DND-41 (cell line): ENCODE data around the gene ZKSCAN8.
A peak's percentile ranks its signal among the peaks of the same experiment; 100 is the strongest.

ENCODE experiments used
- ATAC-seq: fragments of 200-7000 bp; cut with Tn5 transposase; 3 replicates; pipeline ENCODE4 v1.9.1; 2021; ENCODE audit warnings: low read depth; ENCODE audit not compliant: insufficient read depth
- DNase-seq: peaks from one replicate; pipeline ENCODE4 v3.0.0-alpha.2; 2020
- H2AFZ ChIP-seq: 2 replicates; pipeline ENCODE4 v1.6.0; 2012; ENCODE audit warnings: low read depth, low read length
- H3K27ac ChIP-seq: 2 replicates; pipeline ENCODE4 v1.5.1; 2012; ENCODE audit warnings: low read length, inconsistent platforms
- H3K27me3 ChIP-seq: fragments of 200-600 bp; sonication (generic); 2 replicates; pipeline ENCODE4 v1.6.0; 2012; ENCODE audit warnings: low read length, mild to moderate bottlenecking, inconsistent platforms; ENCODE audit not compliant: insufficient read depth, poor library complexity
- H3K36me3 ChIP-seq: 2 replicates; pipeline ENCODE4 v1.5.1; 2012; ENCODE audit warnings: low read length, inconsistent platforms; ENCODE audit not compliant: insufficient read depth
- H3K4me1 ChIP-seq: 2 replicates; pipeline ENCODE4 v1.5.1; 2012; ENCODE audit warnings: mild to moderate bottlenecking, low read length; ENCODE audit not compliant: insufficient read depth
- H3K4me2 ChIP-seq: 2 replicates; pipeline ENCODE4 v1.6.0; 2012; ENCODE audit warnings: mild to moderate bottlenecking, moderate library complexity, low read length, inconsistent platforms; ENCODE audit not compliant: insufficient read depth
- H3K4me3 ChIP-seq, 2 experiments: fragments of 200-600 bp in 1 of 2; shearing (Covaris generic) in 1 of 2; 2 replicates each; pipeline ENCODE4 v1.5.1; 2012 to 2016; ENCODE audit warnings: inconsistent platforms in 2 of 2, low read length in 2 of 2, mild to moderate bottlenecking in 2 of 2, low read depth in 1 of 2, moderate library complexity in 1 of 2
- H3K79me2 ChIP-seq: 2 replicates; pipeline ENCODE4 v1.6.0; 2012; ENCODE audit warnings: low read length, inconsistent platforms; ENCODE audit not compliant: insufficient read depth
- H3K9ac ChIP-seq: 2 replicates; pipeline ENCODE4 v1.6.0; 2012; ENCODE audit warnings: low read depth, mild to moderate bottlenecking, inconsistent platforms, low read length, moderate library complexity
- H3K9me3 ChIP-seq: 2 replicates; pipeline ENCODE4 v1.5.1; 2012; ENCODE audit warnings: low read length, moderate library complexity, mild to moderate bottlenecking, inconsistent platforms; ENCODE audit not compliant: insufficient read depth, severe bottlenecking
- H4K20me1 ChIP-seq: 2 replicates; pipeline ENCODE4 v1.6.0; 2012; ENCODE audit warnings: low read length; ENCODE audit not compliant: insufficient read depth
- EZH2 ChIP-seq: IDR thresholded peaks from 3 replicates; pipeline ENCODE4 v1.6.1; 2012; ENCODE audit warnings: borderline replicate concordance, low read depth, mild to moderate bottlenecking, moderate library complexity, low read length, inconsistent platforms; ENCODE audit not compliant: severe bottlenecking
- TF ChIP-seq, protein P1 (sequence below): IDR thresholded peaks from 2 replicates; pipeline ENCODE4 v1.5.1; 2012; ENCODE audit warnings: borderline replicate concordance, low read length, moderate library complexity, mild to moderate bottlenecking; ENCODE audit not compliant: poor library complexity, severe bottlenecking; ENCODE audit errors: extremely low read depth

The ZKSCAN8 gene

DNA sequence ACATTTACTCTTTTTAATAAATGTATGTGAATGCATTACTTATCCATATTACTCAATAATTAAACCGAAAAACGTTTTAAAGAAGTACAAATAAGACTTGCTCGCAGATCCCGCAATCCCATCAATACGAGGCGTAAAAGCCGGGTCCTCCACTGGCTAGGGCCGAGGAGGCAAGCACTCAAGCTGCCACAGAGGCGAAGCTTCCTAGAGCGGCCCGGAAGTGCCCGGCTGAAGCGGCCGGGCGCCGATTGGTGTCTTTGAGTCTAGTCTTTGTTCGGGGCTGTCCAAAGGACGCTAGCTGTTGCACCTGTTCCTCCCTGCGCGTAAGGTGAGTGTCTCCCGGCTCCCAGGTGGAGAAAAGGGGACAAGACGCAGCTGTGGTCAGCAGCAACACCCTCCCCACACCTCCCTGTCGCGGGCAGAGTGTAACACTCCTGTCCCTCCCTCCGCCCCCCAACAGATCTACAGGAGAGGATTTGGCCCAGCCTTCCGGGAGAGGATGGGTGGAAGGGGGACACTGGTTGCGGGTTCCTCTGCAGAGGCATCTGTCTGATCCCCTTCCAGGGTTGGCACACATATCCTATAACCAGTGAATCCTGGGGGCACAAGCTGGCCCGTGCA is 17.2 kb upstream of the ZKSCAN8 start, which contains the start of gene ZSCAN16:
ZSCAN16 (plus strand) TSS at position 260 of the 621 bp plus-strand sequence. CDS start 835 bp downstream, outside the sequence.
- H3K36me3 ChIP-seq, result peaks cover 67% of the 10 kb centered on the region
- no peak within 1 kb of the TSS for H2AFZ ChIP-seq
- ATAC-seq, result peak; percentile 89

DNA sequence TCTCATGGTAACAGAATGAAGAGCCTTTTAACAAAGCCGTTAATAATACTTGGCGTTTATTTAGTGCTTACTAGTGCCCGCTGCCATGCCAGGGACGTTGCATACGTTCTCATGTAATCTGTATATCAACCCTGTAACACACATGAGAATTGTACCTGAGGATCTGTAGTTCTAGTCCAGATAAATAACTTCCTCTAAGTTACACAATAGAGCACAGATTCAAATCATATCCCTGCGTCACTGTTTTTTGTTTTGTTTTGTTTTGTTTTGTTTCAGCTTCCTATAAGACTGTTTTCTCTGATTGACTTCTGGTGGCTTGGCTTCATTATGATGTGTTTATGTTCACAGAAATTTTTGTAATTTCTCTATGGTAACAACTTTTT is 16.7 kb upstream of the ZKSCAN8 start:
- H3K27me3 ChIP-seq, result no peaks in the 10 kb centered on the region
- H3K9ac ChIP-seq, result no peak overlapping the region
- H2AFZ ChIP-seq, result no peak overlapping the region
- no peaks in the 10 kb centered on the region for H3K4me1 ChIP-seq
- no peak overlapping the region for H3K27ac ChIP-seq
- ATAC-seq (no peak), DNase-seq (no peak)
- peaks cover 57% of the 10 kb centered on the region; the same call in 1 of the 2 replicates for H4K20me1 ChIP-seq
- H3K4me2 ChIP-seq, result no peak overlapping the region
- no peaks in the 10 kb centered on the region for H3K9me3 ChIP-seq
- no peak for TF ChIP-seq EZH2
- TF ChIP-seq, protein P1, sequence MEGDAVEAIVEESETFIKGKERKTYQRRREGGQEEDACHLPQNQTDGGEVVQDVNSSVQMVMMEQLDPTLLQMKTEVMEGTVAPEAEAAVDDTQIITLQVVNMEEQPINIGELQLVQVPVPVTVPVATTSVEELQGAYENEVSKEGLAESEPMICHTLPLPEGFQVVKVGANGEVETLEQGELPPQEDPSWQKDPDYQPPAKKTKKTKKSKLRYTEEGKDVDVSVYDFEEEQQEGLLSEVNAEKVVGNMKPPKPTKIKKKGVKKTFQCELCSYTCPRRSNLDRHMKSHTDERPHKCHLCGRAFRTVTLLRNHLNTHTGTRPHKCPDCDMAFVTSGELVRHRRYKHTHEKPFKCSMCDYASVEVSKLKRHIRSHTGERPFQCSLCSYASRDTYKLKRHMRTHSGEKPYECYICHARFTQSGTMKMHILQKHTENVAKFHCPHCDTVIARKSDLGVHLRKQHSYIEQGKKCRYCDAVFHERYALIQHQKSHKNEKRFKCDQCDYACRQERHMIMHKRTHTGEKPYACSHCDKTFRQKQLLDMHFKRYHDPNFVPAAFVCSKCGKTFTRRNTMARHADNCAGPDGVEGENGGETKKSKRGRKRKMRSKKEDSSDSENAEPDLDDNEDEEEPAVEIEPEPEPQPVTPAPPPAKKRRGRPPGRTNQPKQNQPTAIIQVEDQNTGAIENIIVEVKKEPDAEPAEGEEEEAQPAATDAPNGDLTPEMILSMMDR, result no peak
- H3K36me3 ChIP-seq, result peaks cover 66% of the 10 kb centered on the region
- H3K79me2 ChIP-seq, result peaks cover 68% of the 10 kb centered on the region
- no peak overlapping the region for H3K4me3 ChIP-seq

More for the DNA sequence above, 17.2 kb upstream of the ZKSCAN8 start, which contains the start of gene ZSCAN16:
- Histone ChIP-seq H3K27ac (no peak within 1 kb of the TSS), H3K4me3 (no peak within 1 kb of the TSS), H3K9ac (no peak within 1 kb of the TSS), H3K4me1 (no peaks in the 10 kb centered on the region), H4K20me1 (peaks cover 55% of the 10 kb centered on the region; the same call in 1 of the 2 replicates), H3K9me3 (no peaks in the 10 kb centered on the region), H3K4me2 (no peak within 1 kb of the TSS), H3K27me3 (no peaks in the 10 kb centered on the region), H3K79me2 (peaks cover 63% of the 10 kb centered on the region)
- TF ChIP-seq, protein P1, result no peak
- no peak for TF ChIP-seq EZH2
- peak; percentile 58 for DNase-seq

DNA sequence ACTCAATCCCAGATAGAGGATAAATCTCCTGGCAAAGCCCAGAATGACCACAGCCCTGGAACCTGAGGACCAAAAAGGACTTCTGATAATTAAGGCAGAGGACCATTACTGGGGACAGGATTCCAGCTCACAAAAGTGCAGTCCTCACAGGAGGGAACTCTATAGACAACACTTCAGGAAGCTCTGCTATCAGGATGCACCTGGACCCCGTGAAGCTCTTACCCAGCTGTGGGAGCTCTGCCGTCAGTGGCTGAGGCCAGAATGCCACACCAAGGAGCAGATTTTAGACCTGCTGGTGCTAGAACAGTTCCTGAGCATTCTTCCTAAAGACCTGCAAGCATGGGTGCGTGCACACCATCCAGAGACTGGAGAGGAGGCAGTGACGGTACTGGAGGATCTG is 16.3 kb upstream of the ZKSCAN8 start:
- Histone ChIP-seq H3K36me3 (peaks cover 62% of the 10 kb centered on the region), H3K4me1 (no peaks in the 10 kb centered on the region), H2AFZ (no peak overlapping the region), H3K9me3 (no peaks in the 10 kb centered on the region), H3K4me3 (no peak overlapping the region), H3K4me2 (no peak overlapping the region), H4K20me1 (peaks cover 57% of the 10 kb centered on the region; the same call in 1 of the 2 replicates), H3K27me3 (no peaks in the 10 kb centered on the region), H3K9ac (no peak overlapping the region), H3K27ac (no peak overlapping the region), H3K79me2 (peaks cover 72% of the 10 kb centered on the region)
- TF ChIP-seq EZH2, result no peak
- TF ChIP-seq, protein P1, result no peak
- DNase-seq (no peak), ATAC-seq (0 out of 3 replicates have a peak, but pooled peaks have one; percentile 34)
